HepG2 (cell line): ENCODE measurements around the gene ENGASE. TPM values are rescaled to one million over a fixed set of nuclear protein-coding genes. Genes with fewer than 3 reads are reported as not detected.

Experiments
- ATAC-seq: fragments of 200-7000 bp; cut with Tn5 transposase; 3 replicates; pipeline ENCODE4 v1.9.1; 2020; ENCODE audit warnings: mild to moderate bottlenecking, moderate library complexity
- BruUV-seq: library from RNA; stranded (reverse); fragments of 400-500 nt; replicated peaks from 2 replicates; lab custom pipeline; 2021; lab: Mats Ljungman, UMichigan
- CTCF ChIA-PET: fragments of 300-600 bp; formaldehyde crosslinking; extraction: SDS; loops from one replicate; lab custom pipeline; 2021; ENCODE audit warnings: low total read pairs, inconsistent platforms, low intra/inter-chr PET ratio; lab: Yijun Ruan, JAX
- POLR2A ChIA-PET: fragments of 350-600 bp; sonication (Branson Sonifier 250); formaldehyde crosslinking; loops from one replicate; lab custom pipeline; 2020; ENCODE audit warnings: antibody characterized with exemption, inconsistent platforms; lab: Yijun Ruan, JAX
- DNase-seq: peaks from one replicate; pipeline ENCODE4 v3.0.0-alpha.2; 2015; ENCODE audit warnings: low spot score
- FAIRE-seq: peaks from 3 replicates; lab custom pipeline; 2011; peaks lifted over from hg19 to GRCh38; lab: Jason Lieb, UNC
- H2AFZ ChIP-seq: one replicate; pipeline ENCODE4 v1.6.1; 2011; ENCODE audit warnings: low read length, inconsistent platforms
- H3K27ac ChIP-seq: fragments of 300-600 bp; 3 replicates; pipeline ENCODE4 v1.8.0; 2011; ENCODE audit warnings: mixed run types, mild to moderate bottlenecking, mixed read lengths, low read length, inconsistent platforms; ENCODE audit not compliant: insufficient read depth; ENCODE audit errors: extremely low read length
- H3K27me3 ChIP-seq, 2 experiments: fragments of 200-600 bp in 1 of 2; 2 replicates in 1 of 2; 3 replicates in 1 of 2; pipeline versions ENCODE4 v1.6.0 to v1.8.0; 2011; ENCODE audit warnings: low read length in 2 of 2, mild to moderate bottlenecking in 2 of 2, moderate library complexity in 2 of 2, inconsistent platforms in 1 of 2; ENCODE audit not compliant: insufficient read depth in 2 of 2, control insufficient read depth in 1 of 2
- H3K36me3 ChIP-seq, 2 experiments: fragments of 200-600 bp in 1 of 2; replicated peaks in 1 of 2; 2 replicates in 1 of 2; 3 replicates in 1 of 2; pipeline versions ENCODE4 v1.5.1 to v1.8.0; 2011; ENCODE audit warnings: low read length in 2 of 2, inconsistent platforms in 1 of 2; ENCODE audit not compliant: insufficient read depth in 2 of 2, control insufficient read depth in 1 of 2
- H3K4me1 ChIP-seq: 2 replicates; pipeline ENCODE4 v1.5.1; 2012; ENCODE audit warnings: low read length, inconsistent platforms; ENCODE audit not compliant: insufficient read depth
- H3K4me2 ChIP-seq: 2 replicates; pipeline ENCODE4 v1.6.0; 2011; ENCODE audit warnings: low read depth, low read length, inconsistent platforms
- H3K4me3 ChIP-seq, 3 experiments: fragments of 200-600 bp in 1 of 3; sonication (generic), shearing (Covaris generic) in 1 of 3; replicated peaks in 1 of 3; 2 replicates each; pipeline ENCODE4 v1.5.1; 2011 to 2016; ENCODE audit warnings: low read length in 3 of 3, inconsistent platforms in 2 of 3, low read depth in 2 of 3, mild to moderate bottlenecking in 2 of 3, control low read depth in 1 of 3, mixed read lengths in 1 of 3; ENCODE audit not compliant: insufficient read depth in 1 of 3
- H3K79me2 ChIP-seq: one replicate; pipeline ENCODE4 v1.6.1; 2011; ENCODE audit warnings: low read length, inconsistent platforms; ENCODE audit not compliant: insufficient read depth
- H3K9ac ChIP-seq: 2 replicates; pipeline ENCODE4 v1.6.0; 2011; ENCODE audit warnings: mild to moderate bottlenecking, low read depth, low read length, inconsistent platforms; ENCODE audit not compliant: insufficient read depth
- H3K9me3 ChIP-seq: 2 replicates; pipeline ENCODE4 v1.5.1; 2012; ENCODE audit warnings: mild to moderate bottlenecking, low read length
- H4K20me1 ChIP-seq: 2 replicates; pipeline ENCODE4 v1.6.0; 2011; ENCODE audit warnings: inconsistent platforms, mild to moderate bottlenecking, low read length, moderate library complexity; ENCODE audit not compliant: insufficient read depth
- ASH2L ChIP-seq: fragments of 300-600, 200-600 bp; sonication (generic); IDR thresholded peaks from 2 replicates; pipeline ENCODE4 v1.7.0; 2017; ENCODE audit warnings: low read depth, mild to moderate bottlenecking, moderate library complexity, mixed read lengths, low read length; ENCODE audit not compliant: insufficient read length
- BORCS8-MEF2B ChIP-seq: sonication (generic); formaldehyde crosslinking; IDR thresholded peaks from 2 replicates; pipeline ENCODE4 v1.8.0; 2022; ENCODE audit warnings: mild to moderate bottlenecking, missing genetic modification reagents
- CBX1 ChIP-seq: IDR thresholded peaks from one replicate; pipeline ENCODE4 v1.6.1; 2016; ENCODE audit warnings: antibody characterized with exemption, low read depth
- GABPB1 ChIP-seq: IDR thresholded peaks from 2 replicates; pipeline ENCODE4 v1.6.1; 2016; ENCODE audit warnings: mild to moderate bottlenecking, missing genetic modification reagents, moderate library complexity, missing compliant biosample characterization
- GATAD2A ChIP-seq: IDR thresholded peaks from 2 replicates; pipeline ENCODE4 v1.6.1; 2016
- HIC2 ChIP-seq: sonication (generic); formaldehyde crosslinking; IDR thresholded peaks from 2 replicates; pipeline ENCODE4 v1.9.0; 2022; ENCODE audit warnings: low read depth, missing genetic modification reagents
- IRF1 ChIP-seq: sonication (generic); formaldehyde crosslinking; IDR thresholded peaks from 2 replicates; pipeline ENCODE4 v1.4.0; 2020; ENCODE audit warnings: low read depth, mild to moderate bottlenecking, missing genetic modification reagents
- JUND ChIP-seq: sonication (generic); formaldehyde crosslinking; IDR thresholded peaks from 2 replicates; pipeline ENCODE4 v1.8.0; 2022; ENCODE audit warnings: mild to moderate bottlenecking, missing genetic modification reagents
- KLF16 ChIP-seq, 2 experiments: sonication (generic) in 1 of 2; formaldehyde crosslinking in 1 of 2; IDR thresholded peaks; 2 replicates each; pipeline versions ENCODE4 v1.6.1 to v1.8.0; 2016 to 2023; ENCODE audit warnings: missing genetic modification reagents in 2 of 2, missing compliant biosample characterization in 1 of 2
- MYC ChIP-seq: sonication (generic); formaldehyde crosslinking; IDR thresholded peaks from 2 replicates; pipeline ENCODE4 v1.9.0; 2021; ENCODE audit warnings: missing genetic modification reagents, borderline replicate concordance
- PTBP1 ChIP-seq: fragments of 200-400 bp; formaldehyde crosslinking; IDR thresholded peaks from 2 replicates; pipeline ENCODE4 v1.6.1; 2018; ENCODE audit warnings: low read length, low read depth; ENCODE audit not compliant: poor library complexity, severe bottlenecking
- SMC3 ChIP-seq: IDR thresholded peaks from 2 replicates; pipeline ENCODE4 v1.6.1; 2011; ENCODE audit warnings: low read length, improper control_type of control experiment
- SOX13 ChIP-seq, 3 experiments: fragments of 450-650 bp in 1 of 3; sonication (generic) in 1 of 3; formaldehyde crosslinking in 1 of 3; IDR thresholded peaks in 2 of 3; conservative IDR thresholded peaks in 1 of 3; 2 replicates each; pipeline versions ENCODE4 v1.5.0 to v1.6.1; 2016 to 2020; ENCODE audit warnings: antibody characterized with exemption in 1 of 3, mild to moderate bottlenecking in 1 of 3, missing compliant biosample characterization in 1 of 3, missing genetic modification reagents in 1 of 3, moderate library complexity in 1 of 3
- ZBTB42 ChIP-seq: sonication (generic); formaldehyde crosslinking; IDR thresholded peaks from 2 replicates; pipeline ENCODE4 v1.5.0; 2020; ENCODE audit warnings: mild to moderate bottlenecking, missing genetic modification reagents
- ZNF414 ChIP-seq: sonication (generic); formaldehyde crosslinking; IDR thresholded peaks from 2 replicates; pipeline ENCODE4 v1.5.0; 2020; ENCODE audit warnings: missing genetic modification reagents
- ZNF850 ChIP-seq: sonication (generic); formaldehyde crosslinking; conservative IDR thresholded peaks from 2 replicates; pipeline ENCODE4 v1.9.0; 2021; ENCODE audit warnings: mild to moderate bottlenecking, missing genetic modification reagents
- WGBS: methylation state at CpG from one replicate; pipeline ENCODE4 v1.1.6; 2017; ENCODE audit warnings: low lambda C conversion rate; 5-methylcytosine and 5-hydroxymethylcytosine counted together
- in situ Hi-C: cut with HindIII; loops from 2 replicates; pipeline ENCODE4 v1.10.0; 2017; ENCODE audit warnings: low pct_unique_long_range_greater_than_20kb; ENCODE audit not compliant: extremely low pct_ligation_motif_present
- intact Hi-C: fragments of 100-400 bp; cut with micrococcal nuclease; formaldehyde crosslinking; loops from one replicate; pipeline ENCODE4 v1.10.0; 2022; ENCODE audit not compliant: unreplicated experiment
- polyA plus RNA-seq, 8 experiments: library from polyadenylated mRNA; depleted of rRNA in 3 of 8; stranded (reverse) in 7 of 8; unstranded in 1 of 8; fragments of >200 nt; fragmentation: Illumina TruSeq in 4 of 8; extraction: Trizol in 4 of 8; gene quantifications; 2 replicates each; pipeline versions ENCODE4 v1.2.1 to v1.2.3, GENCODE V29; 2011 to 2016; ENCODE audit warnings: low read depth in 4 of 8, missing spikeins in 1 of 8, mixed read lengths in 1 of 8; ENCODE audit not compliant: insufficient read depth in 1 of 8
- total RNA-seq, 5 experiments: library from RNA; depleted of rRNA; stranded (reverse); fragments of >200 nt; fragmentation: Illumina TruSeq; extraction: Trizol; gene quantifications; 2 replicates each; pipeline ENCODE4 v1.2.3, GENCODE V29; 2016; ENCODE audit warnings: low read depth in 1 of 5
- TF ChIP-seq, protein P1 (sequence below): sonication (generic); formaldehyde crosslinking; IDR thresholded peaks from 2 replicates; pipeline ENCODE4 v1.4.0; 2020; ENCODE audit warnings: missing genetic modification reagents, borderline replicate concordance

The ENGASE gene
- total and polyA plus RNA-seq, 2 of the 13 experiments (the other 11 are each of a cell fraction or from before 2014, with no cell fraction given), result 10.6 to 18.1 TPM

- H3K27ac ChIP-seq, result no peak overlapping the region
- H2AFZ ChIP-seq, result no peak overlapping the region
- no TSS peak for BruUV-seq
- H4K20me1 ChIP-seq, result no peaks in the 10 kb centered on the region
- DNase-seq (no peak), FAIRE-seq (no peak), ATAC-seq (no peak)
- H3K9ac ChIP-seq, result no peak overlapping the region
- in situ Hi-C loops, result no loop called here
- ChIA-PET POLR2A (interaction anchor here (8.8 kb wide), 1 partner anchor 8 kb away, joined by 127 read pairs; no protein-coding TSS in a partner anchor), CTCF (no interaction called here)
- H3K36me3 ChIP-seq, result no peaks in the 10 kb centered on the region
- H3K27me3 ChIP-seq, result peaks cover 10 to 50% of the 10 kb centered on the region in 2 experiments; a peak in 4 of 5 replicates
- H3K79me2 ChIP-seq, result no peaks in the 10 kb centered on the region
- 29% methylated on average over 8 of the region's 8 CpGs for WGBS
- intact Hi-C loops, result no loop called here
- peaks cover 28% of the 10 kb centered on the region for H3K4me1 ChIP-seq
- H3K4me2 ChIP-seq, result no peak overlapping the region
- no peaks in the 10 kb centered on the region for H3K9me3 ChIP-seq
- H3K4me3 ChIP-seq, result no peak overlapping the region
- TF ChIP-seq SMC3 (no peak), KLF16 (CRISPR knock-in tag; IDR thresholded peaks at IDR 0.05) (no peak), IRF1 (CRISPR knock-in tag) (no peak), CBX1 (no peak), GATAD2A (CRISPR knock-in tag) (no peak), HIC2 (CRISPR knock-in tag) (no peak), ZNF850 (CRISPR knock-in tag) (no peak), ZBTB42 (no peak), ZNF414 (no peak), JUND (CRISPR knock-in tag) (no peak), PTBP1 (no peak), MYC (CRISPR knock-in tag) (no peak), BORCS8-MEF2B (CRISPR knock-in tag) (no peak), GABPB1 (CRISPR knock-in tag) (no peak), SOX13 (IDR thresholded peaks at IDR 0.05) (no peak), SOX13 (CRISPR knock-in tag; conservative IDR thresholded peaks at IDR 0.05 in 1 of 2, IDR thresholded peaks at IDR 0.05 in 1 of 2) (no peak), ASH2L (no peak)
- TF ChIP-seq, protein P1, sequence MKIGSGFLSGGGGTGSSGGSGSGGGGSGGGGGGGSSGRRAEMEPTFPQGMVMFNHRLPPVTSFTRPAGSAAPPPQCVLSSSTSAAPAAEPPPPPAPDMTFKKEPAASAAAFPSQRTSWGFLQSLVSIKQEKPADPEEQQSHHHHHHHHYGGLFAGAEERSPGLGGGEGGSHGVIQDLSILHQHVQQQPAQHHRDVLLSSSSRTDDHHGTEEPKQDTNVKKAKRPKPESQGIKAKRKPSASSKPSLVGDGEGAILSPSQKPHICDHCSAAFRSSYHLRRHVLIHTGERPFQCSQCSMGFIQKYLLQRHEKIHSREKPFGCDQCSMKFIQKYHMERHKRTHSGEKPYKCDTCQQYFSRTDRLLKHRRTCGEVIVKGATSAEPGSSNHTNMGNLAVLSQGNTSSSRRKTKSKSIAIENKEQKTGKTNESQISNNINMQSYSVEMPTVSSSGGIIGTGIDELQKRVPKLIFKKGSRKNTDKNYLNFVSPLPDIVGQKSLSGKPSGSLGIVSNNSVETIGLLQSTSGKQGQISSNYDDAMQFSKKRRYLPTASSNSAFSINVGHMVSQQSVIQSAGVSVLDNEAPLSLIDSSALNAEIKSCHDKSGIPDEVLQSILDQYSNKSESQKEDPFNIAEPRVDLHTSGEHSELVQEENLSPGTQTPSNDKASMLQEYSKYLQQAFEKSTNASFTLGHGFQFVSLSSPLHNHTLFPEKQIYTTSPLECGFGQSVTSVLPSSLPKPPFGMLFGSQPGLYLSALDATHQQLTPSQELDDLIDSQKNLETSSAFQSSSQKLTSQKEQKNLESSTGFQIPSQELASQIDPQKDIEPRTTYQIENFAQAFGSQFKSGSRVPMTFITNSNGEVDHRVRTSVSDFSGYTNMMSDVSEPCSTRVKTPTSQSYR (CRISPR knock-in tag), result no peak
Measured at GRCh38 chr17:79034931-79035485, 39.6 kb upstream of the ENGASE start.
